Middle frontal gyrus (tissue), 1 donor: ENCODE data around the gene CKLF.
"Not testable (repeated sequence)": the region's sequence is repeated elsewhere in the genome, so short reads cannot be mapped to it uniquely, and the experiment has no call there.

Source experiments
- DNase-seq: peaks from one replicate; pipeline ENCODE4 v3.0.0-alpha.2; 2015; ENCODE audit warnings: low spot score; ENCODE audit errors: extremely low spot score

Gene CKLF

GRCh38 chr16:66596986-66597848, 44.8 kb downstream of the CKLF start:
- DNase-seq: no peak

- DNase-seq: no peak
Observed at GRCh38 chr16:66598111-66598510, 45.7 kb downstream of the CKLF start.

GRCh38 chr16:66599726-66600125, 47.4 kb downstream of the CKLF start:
- DNase-seq: no peak

- DNase-seq: no peak
Observed at GRCh38 chr16:66600477-66600876, 48.1 kb downstream of the CKLF start.

GRCh38 chr16:66601471-66601870, 49.1 kb downstream of the CKLF start:
- no peak for DNase-seq

- DNase-seq: no peak
Observed at GRCh38 chr16:66603537-66604375, 51.4 kb downstream of the CKLF start.

GRCh38 chr16:66604376-66605176, 52.2 kb downstream of the CKLF start, which contains the start of gene CMTM3:
CMTM3 (plus strand) TSS chr16:66604704; CDS start chr16:66604806, 102 bp downstream.
- no peak for DNase-seq

- no peak for DNase-seq
Observed at GRCh38 chr16:66605177-66605978, 53.0 kb downstream of the CKLF start.

GRCh38 chr16:66605979-66606751, 53.8 kb downstream of the CKLF start:
- no peak for DNase-seq

- peak; percentile 41 for DNase-seq
Observed at GRCh38 chr16:66608241-66609138, 56.1 kb downstream of the CKLF start.

- no peak for DNase-seq
Observed at GRCh38 chr16:66609139-66609510, 56.7 kb downstream of the CKLF start.

GRCh38 chr16:66610111-66610820, 57.9 kb downstream of the CKLF start:
- no peak for DNase-seq

GRCh38 chr16:66611911-66612310, 59.5 kb downstream of the CKLF start:
- not testable (repeated sequence) for DNase-seq

- DNase-seq: no peak
Observed at GRCh38 chr16:66612422-66612821, 60.0 kb downstream of the CKLF start.

- no peak for DNase-seq
Observed at GRCh38 chr16:66614161-66614802, 61.9 kb downstream of the CKLF start.
